Left lung (tissue), 10 donors: Measurements from ENCODE around the gene MED16. TPM values are rescaled to one million over a fixed set of nuclear protein-coding genes. Genes with fewer than 3 reads are reported as not detected.

Source experiments
- ATAC-seq: fragments of 200-7000 bp; cut with Tn5 transposase; one replicate; pipeline ENCODE4 v1.9.1; 2020; ENCODE audit warnings: moderate library complexity
- DNase-seq, 4 donors: peaks; one replicate each; pipeline ENCODE4 v3.0.0-alpha.2; 2013 to 2020
- H3K27ac ChIP-seq, 2 donors: fragments of 200-600 bp; sonication (generic) in 1 of 2; one replicate each; pipeline versions ENCODE4 v1.5.0 to v1.8.0; 2020 to 2021
- H3K27me3 ChIP-seq, 2 donors: fragments of 200-600 bp; sonication (generic) in 1 of 2; one replicate each; pipeline versions ENCODE4 v1.5.0 to v1.8.0; 2020 to 2021
- H3K36me3 ChIP-seq, 2 donors: fragments of 200-600 bp; sonication (generic) in 1 of 2; one replicate each; pipeline versions ENCODE4 v1.5.0 to v1.8.0; 2020 to 2021
- H3K4me1 ChIP-seq, 2 donors: fragments of 200-600 bp; one replicate each; pipeline ENCODE4 v1.8.0; 2021
- H3K4me3 ChIP-seq, 2 donors: fragments of 200-600 bp; sonication (generic) in 1 of 2; one replicate each; pipeline versions ENCODE4 v1.5.0 to v1.8.0; 2020 to 2021; ENCODE audit warnings: mild to moderate bottlenecking in 1 of 2
- H3K9me3 ChIP-seq, 2 donors: fragments of 200-600 bp; sonication (generic) in 1 of 2; one replicate each; pipeline versions ENCODE4 v1.5.0 to v1.8.0; 2020 to 2021
- CTCF ChIP-seq, 2 donors: fragments of 200-600 bp; sonication (generic) in 1 of 2; IDR thresholded peaks; one replicate each; pipeline versions ENCODE4 v1.5.0 to v1.8.0; 2021; ENCODE audit warnings: antibody characterized with exemption in 2 of 2
- intact Hi-C, 2 donors: fragments of 100-400 bp; cut with DNase I; formaldehyde crosslinking; loops; one replicate each; pipeline versions ENCODE4 v1.11.2 to v1.14.2; 2022
- polyA plus RNA-seq, 6 donors: library from polyadenylated mRNA; unstranded; fragments of 120-200 nt; gene quantifications; one replicate each; pipeline ENCODE4 v1.2.1, GENCODE V29; 2013; ENCODE audit not compliant: insufficient read length in 6 of 6
- total RNA-seq, 2 donors: library from RNA; stranded (reverse); fragmentation: NEBNext Ultra II Directional; extraction: Animal tissue kit (Norgen Biotek cat#: 25700); gene quantifications; one replicate each; pipeline ENCODE4 v1.2.1, GENCODE V29; 2021
- donor health status: DM: no; HTN: yes; CAD: no.
- donor health status: DM: no; HTN: no; CAD: no.

MED16 gene
- total and polyA plus RNA-seq, 8 donors, result 42.4 to 61.7 (median 53.0) TPM

GRCh38 chr19:916645-917322 is 23.8 kb upstream of the MED16 start:
- no peak for ATAC-seq

DNA sequence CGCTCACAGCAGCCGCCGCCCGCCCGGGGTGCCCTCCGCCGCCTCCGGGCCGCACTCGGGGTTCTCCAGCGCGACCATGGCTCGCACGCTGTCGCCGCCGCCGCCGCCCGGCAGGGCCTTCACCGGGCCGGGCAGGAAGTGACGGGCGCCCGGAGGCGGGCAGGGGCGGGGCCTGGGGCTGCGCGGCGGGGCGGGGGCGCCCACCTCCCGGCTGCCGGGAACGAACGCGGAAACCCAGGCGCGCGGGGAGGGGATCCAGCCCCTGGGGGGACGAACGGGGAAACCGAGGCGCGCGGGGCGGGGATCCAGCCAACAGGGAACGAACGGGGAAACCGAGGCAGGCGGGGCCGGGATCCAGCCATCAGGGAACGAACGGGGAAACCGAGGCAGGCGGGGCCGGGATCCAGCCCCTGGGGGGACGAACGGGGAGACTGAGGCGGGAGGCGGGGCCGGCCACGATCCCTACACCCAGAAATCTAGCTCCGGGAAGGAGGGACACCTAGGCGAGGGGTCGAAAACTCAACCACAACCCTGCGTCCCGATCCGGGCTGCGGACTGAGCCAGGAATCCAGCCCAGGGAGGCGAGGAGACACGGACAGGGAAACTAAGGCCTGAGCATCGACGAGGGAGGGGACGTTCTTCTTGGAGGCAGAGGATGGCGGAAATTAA is 20.2 kb upstream of the MED16 start, which contains the start of gene R3HDM4:
Gene R3HDM4, minus strand, starts transcription at position 140 of the 669 bp plus-strand sequence. Its CDS starts 62 bp downstream, at position 78.
- Histone ChIP-seq H3K4me3 (peak within 1 kb of the TSS; percentile 65 to 69), H3K36me3 (no peaks in the 10 kb centered on the region), H3K9me3 (no peaks in the 10 kb centered on the region), H3K27ac (peak within 1 kb of the TSS; percentile 93 to 94), H3K27me3 (peaks cover 15 to 23% of the 10 kb centered on the region in 2 donors), H3K4me1 (peaks cover 17 to 75% of the 10 kb centered on the region in 2 donors)
- TF ChIP-seq CTCF (IDR thresholded peaks at IDR 0.05), result no peak
- ATAC-seq, result peak; percentile 75
- peak in 3 of 4 donors; percentile 74 to 97 (median 82) for DNase-seq
- intact Hi-C loops, result no loop called here

More at GRCh38 chr19:916645-917322, 23.8 kb upstream of the MED16 start:
- H3K9me3 ChIP-seq, result no peaks in the 10 kb centered on the region
- H3K27ac ChIP-seq, result no peak overlapping the region
- intact Hi-C loops, result loop anchor here in 1 of 2 donors (5.0 kb wide), 2 partner anchors 59 to 149 kb away; partner anchors contain the start of gene CFD
- no peak for TF ChIP-seq CTCF (IDR thresholded peaks at IDR 0.05)
- H3K27me3 ChIP-seq, result peaks cover 45 to 56% of the 10 kb centered on the region in 2 donors
- no peaks in the 10 kb centered on the region for H3K36me3 ChIP-seq
- DNase-seq, result no peak
- H3K4me3 ChIP-seq, result peak overlapping the region in 1 of 2 donors; percentile 12
- peaks cover 17 to 72% of the 10 kb centered on the region in 2 donors for H3K4me1 ChIP-seq

DNA sequence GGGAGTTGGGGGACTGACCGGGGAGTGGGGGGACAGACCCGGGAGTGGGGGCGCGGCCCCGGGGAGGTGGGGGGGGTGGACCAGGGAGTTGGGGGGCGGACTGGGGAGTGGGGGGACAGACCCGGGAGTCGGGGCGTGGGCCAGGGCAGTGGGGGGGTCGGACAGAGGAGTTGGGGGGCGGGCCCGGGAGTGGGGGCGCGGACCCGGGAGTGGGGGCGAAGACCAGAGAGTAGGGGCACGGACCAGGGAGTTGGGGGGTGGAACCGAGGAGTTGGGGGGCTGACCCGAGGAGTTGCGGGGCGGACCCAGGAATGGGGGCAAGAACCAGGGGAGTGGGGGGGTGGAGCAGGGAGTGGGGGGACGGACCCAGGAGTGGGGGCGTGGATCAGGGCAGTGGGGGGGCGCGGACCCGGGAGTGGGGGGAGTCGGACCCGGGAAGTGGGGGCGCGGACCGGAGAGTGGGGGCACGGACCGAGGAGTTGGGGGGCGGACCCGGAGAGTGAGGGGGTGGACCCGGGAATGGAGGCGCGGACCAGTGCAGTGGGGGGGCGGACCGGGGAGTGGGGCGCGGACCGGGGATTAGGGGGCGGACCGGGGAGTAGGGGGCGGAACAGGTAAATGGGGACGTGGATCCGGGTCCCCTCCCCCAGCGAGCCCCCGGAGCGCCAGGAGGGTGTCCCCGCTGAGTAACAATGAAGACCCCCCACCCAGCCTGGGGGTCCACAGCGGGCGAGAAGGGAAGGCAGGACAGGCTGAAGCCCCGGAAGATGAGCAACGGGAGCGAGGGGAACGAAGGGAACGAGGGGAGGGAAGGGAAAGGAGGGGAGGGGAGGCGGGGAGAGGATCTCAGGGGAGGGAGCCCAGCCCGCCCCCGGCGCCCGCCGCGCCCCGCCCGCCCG is 19.4 kb upstream of the MED16 start:
- intact Hi-C loops, result no loop called here
- TF ChIP-seq CTCF (IDR thresholded peaks at IDR 0.05), result no peak
- Histone ChIP-seq H3K27me3 (peaks cover 7 to 15% of the 10 kb centered on the region in 2 donors), H3K27ac (peak overlapping the region; percentile 59 to 94), H3K36me3 (no peaks in the 10 kb centered on the region), H3K9me3 (no peaks in the 10 kb centered on the region), H3K4me3 (peak overlapping the region; percentile 51 to 69), H3K4me1 (peaks cover 9 to 75% of the 10 kb centered on the region in 2 donors)
- DNase-seq, result no peak
- ATAC-seq, result no peak

DNA sequence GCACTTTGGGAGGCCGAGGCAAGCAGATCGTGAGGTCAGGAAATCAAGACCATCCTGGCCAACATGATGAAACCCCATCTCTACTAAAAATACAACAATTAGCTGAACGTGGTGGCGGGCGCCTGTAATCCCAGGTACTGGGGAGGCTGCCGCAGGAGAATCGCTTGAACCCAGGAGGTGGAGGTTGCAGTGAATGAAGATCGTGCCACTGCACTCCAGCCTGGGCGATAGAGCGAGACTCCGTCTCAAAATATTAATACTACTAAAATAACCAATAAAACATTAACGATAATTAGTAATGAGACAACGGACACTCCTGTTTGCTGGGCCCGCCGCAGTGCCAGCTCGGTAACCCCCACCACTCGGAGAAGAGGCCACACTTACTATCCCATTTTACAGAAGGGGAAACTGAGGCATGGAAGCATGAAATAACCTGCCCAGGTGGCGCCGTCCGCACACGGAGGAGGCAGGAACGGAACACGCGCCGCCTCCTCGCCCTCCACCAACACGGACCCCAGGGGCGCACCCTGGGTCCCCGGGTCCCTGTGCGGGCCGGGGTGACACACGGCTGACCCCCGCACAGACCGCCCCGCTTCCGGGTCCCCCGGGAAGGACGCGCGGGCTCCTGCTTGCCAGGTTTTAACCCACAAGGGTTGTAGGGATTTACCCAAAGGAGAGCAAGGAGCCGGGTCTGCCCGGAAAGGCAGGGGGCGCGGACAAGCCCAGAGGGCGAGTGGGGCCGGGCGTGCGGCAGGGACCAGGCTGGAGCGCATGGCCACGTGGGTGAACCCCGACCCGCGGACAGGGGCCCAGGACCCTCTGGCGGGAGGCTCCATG is 18.4 kb upstream of the MED16 start:
- Histone ChIP-seq H3K4me3 (peak overlapping the region in 1 of 2 donors; percentile 69), H3K9me3 (no peaks in the 10 kb centered on the region), H3K27ac (peak overlapping the region in 1 of 2 donors; percentile 37), H3K27me3 (peaks cover 0 to 5% of the 10 kb centered on the region in 2 donors), H3K4me1 (peaks cover 5 to 75% of the 10 kb centered on the region in 2 donors), H3K36me3 (no peaks in the 10 kb centered on the region)
- no peak for DNase-seq
- no peak for TF ChIP-seq CTCF (IDR thresholded peaks at IDR 0.05)
- intact Hi-C loops, result no loop called here
- ATAC-seq, result no peak
